Brain pericyte (primary cell): Measurements from ENCODE around the gene ADAMTS17.

ENCODE experiments used
- DNase-seq: peaks from one replicate; pipeline ENCODE4 v3.0.0-alpha.2; 2012; ENCODE audit warnings: low read depth, low spot score

ADAMTS17 gene

DNA sequence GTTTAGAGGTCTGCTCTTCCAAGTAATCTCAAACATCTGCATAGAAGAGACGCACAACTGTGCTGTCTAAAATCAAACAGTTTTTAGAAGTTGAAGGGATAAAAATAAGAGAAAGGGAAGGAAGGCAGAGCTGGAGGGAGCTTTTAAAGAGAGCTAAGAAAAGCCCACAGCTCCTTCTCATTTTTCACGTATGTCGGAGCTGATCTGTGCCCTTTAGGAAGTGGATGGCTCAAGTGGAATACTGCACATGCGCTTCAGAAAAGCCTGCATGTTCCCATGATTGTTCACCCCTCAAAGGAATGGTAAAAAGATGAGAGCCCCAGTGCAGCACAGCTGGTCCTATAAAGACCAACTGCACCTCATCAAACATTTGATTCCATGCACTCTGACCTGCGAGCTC is 207.2 kb downstream of the ADAMTS17 start:
- DNase-seq: no peak

DNA sequence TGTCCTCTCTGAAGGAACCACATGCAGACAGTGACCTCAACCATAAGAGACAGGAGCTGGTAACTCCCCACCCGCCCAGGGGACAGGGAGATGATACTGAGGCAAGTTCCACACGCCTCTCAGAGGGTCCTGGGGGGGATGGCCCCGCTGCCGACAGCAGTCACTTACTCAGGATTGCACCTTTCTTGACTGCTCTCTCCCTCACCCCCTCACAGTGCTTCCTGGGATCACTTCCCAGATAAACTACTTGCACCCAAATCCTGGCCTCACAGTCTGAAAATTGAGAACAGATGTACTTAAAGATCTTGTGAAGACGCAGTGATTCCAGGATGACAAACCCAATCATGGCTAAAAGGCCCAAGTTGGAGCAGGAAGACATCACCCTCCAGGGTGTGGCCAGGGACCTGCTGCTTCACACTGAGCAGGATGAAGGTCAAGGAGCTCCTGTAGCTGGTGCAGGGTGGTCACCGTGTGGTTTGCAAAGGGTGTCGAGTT is 207.6 kb downstream of the ADAMTS17 start:
- no peak for DNase-seq

DNA sequence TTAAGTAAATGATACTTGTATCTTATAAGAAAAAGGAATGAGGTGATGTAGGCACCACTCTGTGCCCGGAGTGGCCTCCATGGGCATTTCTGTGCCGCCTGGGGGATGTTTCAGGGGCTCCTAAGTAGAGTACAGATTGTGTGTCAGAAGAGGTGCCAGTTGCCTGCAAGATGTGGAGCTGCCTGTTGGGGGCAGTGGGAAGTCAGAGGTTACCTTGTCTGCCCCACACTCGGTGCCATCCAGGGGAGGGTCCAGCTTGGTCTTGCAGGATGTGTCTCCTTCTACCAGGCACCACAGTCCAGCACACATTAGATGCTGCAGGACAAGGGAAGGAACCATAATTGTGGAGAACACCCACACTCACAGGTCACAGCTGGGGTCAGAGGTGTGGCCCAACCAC is 208.8 kb downstream of the ADAMTS17 start:
- no peak for DNase-seq

- DNase-seq: no peak
Measured at GRCh38 chr15:100132309-100132708, 209.5 kb downstream of the ADAMTS17 start.

- DNase-seq: no peak
Measured at GRCh38 chr15:100131321-100132224, 210.2 kb downstream of the ADAMTS17 start.

DNA sequence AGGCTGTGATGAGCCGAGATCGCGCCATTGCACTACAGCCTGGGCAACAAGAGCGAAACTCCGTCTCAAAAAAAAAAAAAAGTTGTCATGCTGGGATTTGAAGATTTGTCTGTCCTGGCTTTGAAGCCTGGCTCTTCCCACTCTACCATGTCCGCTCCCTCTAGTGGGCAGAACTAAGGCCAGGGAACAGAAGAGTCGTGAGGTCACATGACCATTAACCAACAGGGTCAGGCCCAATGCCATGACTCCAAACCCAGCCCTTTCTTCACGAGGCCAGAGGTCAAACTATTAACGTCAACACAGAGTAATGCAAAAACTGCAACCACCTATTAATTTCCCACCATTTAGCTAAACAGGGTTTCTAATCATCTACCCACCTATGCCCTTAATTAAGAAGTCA is 212.1 kb downstream of the ADAMTS17 start:
- DNase-seq: no peak

- no peak for DNase-seq
Measured at GRCh38 chr15:100125401-100126191, 216.2 kb downstream of the ADAMTS17 start.

DNA sequence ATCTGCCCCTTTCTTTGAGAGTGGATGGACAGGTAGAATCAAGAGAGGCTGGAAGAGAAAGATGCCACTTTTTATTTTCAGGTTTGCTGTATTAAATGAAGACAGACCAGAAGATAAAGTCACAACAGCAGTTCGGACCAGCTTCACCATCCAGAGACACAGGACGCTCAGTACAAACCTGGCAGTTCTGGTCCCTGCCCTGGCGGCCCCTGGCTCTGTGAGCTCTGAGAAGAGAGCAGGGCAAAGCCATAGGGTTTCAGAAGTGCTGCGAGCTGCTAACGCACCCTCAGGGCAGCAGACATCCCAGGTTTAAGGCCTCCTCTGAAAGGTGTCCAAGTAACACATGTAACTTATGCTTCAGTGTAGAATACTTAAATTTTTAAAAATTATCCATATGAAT is 216.8 kb downstream of the ADAMTS17 start:
- DNase-seq: no peak

- no peak for DNase-seq
Measured at GRCh38 chr15:100124361-100124760, 217.4 kb downstream of the ADAMTS17 start.

- DNase-seq: no peak
Measured at GRCh38 chr15:100123611-100124010, 218.2 kb downstream of the ADAMTS17 start.

GRCh38 chr15:100121285-100121684 is 220.5 kb downstream of the ADAMTS17 start:
- DNase-seq: no peak

DNA sequence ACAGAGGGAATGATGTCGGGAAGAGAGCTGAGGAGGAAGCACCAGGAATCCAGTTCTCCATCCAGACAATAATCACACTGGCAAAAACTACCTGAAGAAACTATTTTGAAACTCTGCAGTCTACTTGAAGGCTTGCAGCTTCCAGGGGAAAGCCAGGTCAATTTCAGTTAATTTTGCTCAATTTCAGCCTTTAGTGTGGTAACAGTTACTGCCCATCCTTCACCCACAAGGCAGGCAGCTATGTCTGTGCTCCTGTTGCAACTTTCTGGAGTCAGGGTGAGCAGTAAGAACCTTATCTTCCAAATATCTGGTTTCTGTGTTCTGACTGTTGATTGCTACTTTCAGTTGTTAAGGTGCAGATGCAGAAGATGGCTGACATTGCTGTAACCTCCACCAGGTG is 221.7 kb downstream of the ADAMTS17 start:
- DNase-seq: no peak

DNA sequence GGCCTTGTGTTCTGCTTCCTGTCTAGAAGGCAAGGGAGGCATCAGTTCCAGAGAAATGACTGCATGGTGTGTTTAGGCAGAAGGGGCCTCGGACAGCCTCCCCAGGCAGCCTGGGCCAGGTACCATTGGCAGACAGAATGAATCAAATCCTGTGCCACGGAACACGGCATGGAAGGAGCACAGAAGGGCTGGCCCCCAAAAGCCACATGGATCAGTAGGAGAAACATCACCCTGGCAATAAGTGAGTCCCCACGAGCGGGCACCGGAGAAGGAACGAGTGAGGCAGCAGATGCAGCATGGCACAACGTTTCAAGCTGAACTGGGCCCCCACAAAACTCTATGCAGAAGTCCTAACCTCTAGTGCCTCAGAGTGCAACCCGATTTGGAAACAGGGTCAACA is 223.2 kb downstream of the ADAMTS17 start:
- DNase-seq: no peak

DNA sequence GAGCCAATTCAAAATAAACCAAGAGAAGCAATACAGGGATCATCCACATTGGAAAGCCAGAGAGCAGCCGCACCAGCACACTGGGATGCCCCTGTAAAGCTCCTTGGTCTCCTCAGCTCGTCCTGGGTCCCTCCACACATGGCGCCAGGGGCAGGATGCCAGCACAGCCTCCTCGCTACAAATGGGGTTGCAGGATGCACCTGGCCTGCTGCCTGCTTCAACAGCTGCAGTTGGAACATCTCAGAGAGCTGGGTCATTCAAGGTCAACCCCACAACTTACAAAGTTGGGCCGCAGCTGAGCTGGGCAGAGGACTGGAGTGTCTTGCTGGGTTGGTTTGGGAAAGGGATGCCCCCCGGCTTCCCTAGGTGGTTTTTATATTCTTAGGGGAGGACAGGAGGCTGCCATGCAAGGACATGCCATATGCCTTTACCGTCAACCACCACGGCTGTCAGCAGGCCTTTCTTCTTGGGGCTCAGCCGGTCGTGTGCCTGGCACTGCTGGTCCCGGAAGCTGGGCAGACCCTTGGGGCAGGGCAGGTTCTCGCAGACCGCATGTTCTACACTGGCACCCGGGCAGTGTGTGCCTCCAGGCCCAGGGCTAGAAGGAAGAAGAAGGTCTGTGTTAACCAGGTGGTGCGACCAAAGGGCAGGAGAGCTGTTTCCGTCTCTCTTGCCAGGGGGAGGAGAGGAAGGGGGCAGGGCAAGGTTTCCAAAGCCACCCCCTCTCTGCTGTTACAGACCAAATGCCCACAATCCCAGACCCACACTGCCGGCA is 225.2 kb downstream of the ADAMTS17 start:
- DNase-seq: no peak

- DNase-seq: no peak
Measured at GRCh38 chr15:100115711-100116090, 226.1 kb downstream of the ADAMTS17 start.

DNA sequence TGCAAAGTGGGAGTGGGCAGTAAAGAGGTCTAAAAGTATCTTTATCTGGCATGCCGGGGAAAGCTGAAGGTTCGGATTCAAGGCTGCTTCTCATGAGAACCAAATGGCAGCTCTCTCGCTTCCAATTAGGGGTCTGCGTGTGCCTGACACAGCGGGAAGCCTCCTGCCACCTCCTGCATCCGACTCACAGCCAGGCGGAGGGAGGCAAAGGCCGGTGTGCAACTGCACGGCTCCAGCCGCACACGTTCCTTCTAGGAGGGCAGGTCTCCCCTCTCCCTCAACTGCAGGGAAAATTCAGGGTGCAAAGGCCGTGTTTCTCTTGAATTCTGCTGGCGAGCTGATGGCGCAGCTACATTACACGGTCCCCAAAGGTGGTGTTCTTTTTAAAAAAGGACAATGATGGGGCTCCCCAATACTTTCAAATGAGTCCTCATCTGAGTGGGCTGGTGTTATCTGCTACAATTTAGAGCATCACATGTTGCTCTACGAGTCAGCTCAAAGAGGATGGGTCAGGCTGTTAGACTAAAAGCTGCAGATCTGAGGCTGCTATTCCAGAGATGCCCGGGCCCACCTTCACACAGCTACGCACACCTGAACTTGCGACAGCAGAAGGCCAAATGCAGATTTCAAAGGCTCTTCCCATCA is 226.6 kb downstream of the ADAMTS17 start:
- DNase-seq: no peak

GRCh38 chr15:100114571-100114970 is 227.2 kb downstream of the ADAMTS17 start:
- no peak for DNase-seq

DNA sequence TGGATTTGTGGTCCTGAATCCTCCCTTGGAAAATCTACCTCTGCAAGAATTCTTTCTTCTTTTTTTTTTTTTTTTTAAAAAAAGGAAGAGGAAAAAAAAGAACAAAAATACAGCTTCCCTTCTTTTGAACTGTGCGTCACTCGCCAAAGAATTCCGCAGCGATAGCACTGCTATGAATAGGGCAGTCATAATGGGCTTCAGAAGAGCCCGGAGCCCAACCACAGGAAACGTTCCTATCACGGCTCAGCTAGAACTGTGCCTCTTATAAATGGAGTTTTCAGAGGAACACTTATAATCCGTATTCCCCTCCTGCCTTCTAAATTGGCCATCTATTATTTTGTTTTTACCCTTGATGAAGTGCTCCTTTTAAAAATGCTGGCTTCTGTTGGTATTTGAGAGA is 227.7 kb downstream of the ADAMTS17 start:
- peak; percentile 27 for DNase-seq

GRCh38 chr15:100113351-100114080 is 228.3 kb downstream of the ADAMTS17 start:
- DNase-seq: no peak

DNA sequence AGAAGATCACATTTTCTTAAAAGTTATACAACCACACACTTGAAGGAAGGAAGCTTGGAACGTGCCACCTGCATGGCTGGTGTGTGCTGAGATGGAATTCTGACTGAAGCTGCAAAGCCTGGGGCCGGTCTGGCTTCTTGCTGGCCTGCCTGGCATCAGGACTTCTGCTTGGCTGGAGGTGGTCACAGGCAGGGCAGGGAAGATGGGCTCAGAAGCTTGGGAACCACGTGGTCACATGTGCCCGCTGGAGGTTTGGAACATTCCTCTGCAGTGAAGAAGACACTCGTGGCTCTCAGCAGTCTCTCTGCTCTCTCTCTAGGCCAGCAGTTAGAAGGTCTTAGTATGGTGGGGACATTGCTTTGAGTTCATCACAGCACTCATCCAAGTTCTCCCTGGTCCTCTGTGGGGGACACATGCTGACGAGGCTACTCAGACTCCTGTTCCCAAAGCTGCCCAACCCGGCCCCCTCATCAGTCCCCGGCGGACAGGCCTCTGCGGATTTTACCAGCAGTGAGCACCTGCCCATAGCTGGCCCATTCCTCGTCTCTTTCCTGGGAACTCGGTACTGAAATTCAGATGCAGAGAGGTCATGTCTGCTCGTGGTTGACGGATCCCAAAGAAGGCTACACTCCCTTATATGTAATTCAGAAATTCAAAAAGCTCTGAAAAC is 229.0 kb downstream of the ADAMTS17 start:
- DNase-seq: no peak
